ENCODE results near the gene PTBP3.

DNA sequence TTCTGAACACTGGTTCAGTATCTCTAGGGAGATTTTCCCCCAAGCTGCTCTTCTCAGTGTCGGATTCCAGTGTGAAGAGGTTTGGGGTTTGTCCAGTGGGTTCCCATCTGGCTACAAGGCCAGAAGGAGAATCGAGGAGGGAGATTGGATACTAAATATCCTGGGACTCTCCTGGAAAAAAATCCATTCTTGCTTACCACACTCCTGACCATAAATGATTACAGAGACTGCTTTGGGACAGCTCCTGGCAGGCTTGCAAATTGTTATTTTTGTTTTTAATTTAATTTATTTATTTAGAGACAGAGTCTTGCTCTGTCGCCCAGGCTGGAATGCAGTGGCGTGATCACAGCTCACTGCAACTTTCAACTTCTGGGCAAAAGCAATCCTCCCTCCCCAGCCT, 153.6 kb downstream of the PTBP3 start:
- no peak for TF ChIP-seq POLR2A (IDR thresholded peaks at IDR 0.05)
- TF ChIP-seq, protein P1, sequence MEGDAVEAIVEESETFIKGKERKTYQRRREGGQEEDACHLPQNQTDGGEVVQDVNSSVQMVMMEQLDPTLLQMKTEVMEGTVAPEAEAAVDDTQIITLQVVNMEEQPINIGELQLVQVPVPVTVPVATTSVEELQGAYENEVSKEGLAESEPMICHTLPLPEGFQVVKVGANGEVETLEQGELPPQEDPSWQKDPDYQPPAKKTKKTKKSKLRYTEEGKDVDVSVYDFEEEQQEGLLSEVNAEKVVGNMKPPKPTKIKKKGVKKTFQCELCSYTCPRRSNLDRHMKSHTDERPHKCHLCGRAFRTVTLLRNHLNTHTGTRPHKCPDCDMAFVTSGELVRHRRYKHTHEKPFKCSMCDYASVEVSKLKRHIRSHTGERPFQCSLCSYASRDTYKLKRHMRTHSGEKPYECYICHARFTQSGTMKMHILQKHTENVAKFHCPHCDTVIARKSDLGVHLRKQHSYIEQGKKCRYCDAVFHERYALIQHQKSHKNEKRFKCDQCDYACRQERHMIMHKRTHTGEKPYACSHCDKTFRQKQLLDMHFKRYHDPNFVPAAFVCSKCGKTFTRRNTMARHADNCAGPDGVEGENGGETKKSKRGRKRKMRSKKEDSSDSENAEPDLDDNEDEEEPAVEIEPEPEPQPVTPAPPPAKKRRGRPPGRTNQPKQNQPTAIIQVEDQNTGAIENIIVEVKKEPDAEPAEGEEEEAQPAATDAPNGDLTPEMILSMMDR (IDR thresholded peaks at IDR 0.05 in 4 of 5, conservative IDR thresholded peaks at IDR 0.05 in 1 of 5), result no peak

All from gastrocnemius medialis (tissue), 4 donors.